Parathyroid adenoma (tissue), 2 donors: ENCODE data around the gene SNRNP48.

ENCODE experiments used
- H2AFZ ChIP-seq: fragments of 300-600 bp; sonication (generic); one replicate; pipeline ENCODE4 v1.7.0; 2017; ENCODE audit warnings: antibody characterized with exemption, mild to moderate bottlenecking
- H3K27ac ChIP-seq: fragments of 300-600 bp; sonication (generic); one replicate; pipeline ENCODE4 v1.7.0; 2017
- H3K27me3 ChIP-seq: fragments of 300-600 bp; sonication (generic); one replicate; pipeline ENCODE4 v1.7.0; 2017; ENCODE audit warnings: low read length; ENCODE audit not compliant: control insufficient read depth, insufficient read depth
- H3K36me3 ChIP-seq: fragments of 300-600 bp; sonication (generic); one replicate; pipeline ENCODE4 v1.7.0; 2017; ENCODE audit warnings: low read length; ENCODE audit not compliant: control insufficient read depth, insufficient read depth
- H3K4me1 ChIP-seq: fragments of 300-600 bp; sonication (generic); one replicate; pipeline ENCODE4 v1.7.0; 2017; ENCODE audit warnings: control low read depth
- H3K4me2 ChIP-seq: fragments of 300-600 bp; sonication (generic); one replicate; pipeline ENCODE4 v1.7.0; 2017; ENCODE audit warnings: low read length
- H3K4me3 ChIP-seq: fragments of 300-600 bp; sonication (generic); one replicate; pipeline ENCODE4 v1.7.0; 2017; ENCODE audit warnings: low read depth, low read length
- H3K79me2 ChIP-seq: fragments of 300-600 bp; sonication (generic); one replicate; pipeline ENCODE4 v1.7.0; 2017; ENCODE audit warnings: control low read depth
- H3K9ac ChIP-seq: fragments of 300-600 bp; sonication (generic); one replicate; pipeline ENCODE4 v1.7.0; 2017; ENCODE audit warnings: mild to moderate bottlenecking
- H3K9me3 ChIP-seq: fragments of 300-600 bp; sonication (generic); one replicate; pipeline ENCODE4 v1.7.0; 2017; ENCODE audit warnings: low read length; ENCODE audit not compliant: control insufficient read depth
- CTCF ChIP-seq: fragments of 300-600 bp; sonication (generic); IDR thresholded peaks from one replicate; pipeline ENCODE4 v1.7.0; 2017; ENCODE audit warnings: antibody characterized with exemption, mild to moderate bottlenecking
- donor health status: primary hyperparathyroidism.

Gene SNRNP48

DNA sequence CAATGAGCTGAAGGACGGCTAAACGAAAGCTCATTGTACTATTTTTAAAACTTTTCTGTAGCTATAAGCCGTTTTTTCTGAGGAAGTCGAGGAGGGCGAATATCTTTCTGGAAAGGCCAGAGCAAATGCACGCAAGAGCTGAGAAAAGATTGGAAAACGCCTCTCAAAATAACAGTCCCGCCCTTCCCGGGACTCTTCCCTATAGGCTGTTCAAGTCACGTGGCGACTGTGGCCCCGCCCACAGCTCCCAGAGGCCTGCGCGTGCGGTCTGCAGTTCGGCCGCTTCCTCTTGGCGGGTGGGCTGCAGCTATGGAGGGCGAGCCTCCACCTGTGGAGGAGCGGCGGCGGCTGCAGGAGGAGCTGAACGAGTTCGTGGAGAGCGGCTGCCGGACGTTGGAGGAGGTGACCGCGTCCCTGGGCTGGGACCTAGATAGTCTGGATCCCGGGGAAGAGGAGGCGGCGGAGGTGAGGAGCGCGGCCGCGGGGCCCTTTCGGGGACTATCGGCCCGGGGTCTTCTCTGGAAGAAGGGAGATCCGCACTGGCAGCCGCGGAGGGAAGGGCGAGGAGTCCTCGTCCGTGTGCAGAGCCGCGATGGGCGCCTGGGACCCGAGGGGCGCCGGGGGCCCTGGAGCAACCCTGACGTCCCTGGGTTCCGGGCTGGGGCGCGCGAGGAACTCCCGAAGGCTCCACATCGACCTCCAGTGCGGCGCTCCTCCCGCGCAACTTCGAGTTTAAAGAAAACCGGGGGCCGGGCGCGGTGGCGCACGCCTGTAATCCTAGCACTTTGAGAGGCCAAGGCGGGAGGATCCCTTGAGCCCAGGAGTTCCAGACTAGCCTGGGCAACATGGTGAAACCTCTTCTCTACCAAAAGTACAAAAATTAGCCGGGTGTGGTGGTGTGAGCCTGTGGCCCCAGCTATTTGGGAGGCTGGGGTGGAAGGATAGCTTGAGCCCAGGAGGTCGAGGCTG, at the start of gene SNRNP48:
Gene SNRNP48 (plus strand): TSS at position 250 of the 969 bp plus-strand sequence. CDS start 60 bp downstream, at position 310.
- H3K4me1 ChIP-seq, result peaks cover 3% of the 10 kb centered on the region
- peaks cover 5% of the 10 kb centered on the region for H3K79me2 ChIP-seq
- H3K9ac ChIP-seq, result peak within 1 kb of the TSS; percentile 44
- peak within 1 kb of the TSS; percentile 21 for H3K27ac ChIP-seq
- TF ChIP-seq CTCF, result no peak
- peak within 1 kb of the TSS; percentile 93 for H2AFZ ChIP-seq
- H3K9me3 ChIP-seq, result no peaks in the 10 kb centered on the region
- H3K4me3 ChIP-seq, result peak within 1 kb of the TSS; percentile 90
- peak within 1 kb of the TSS; percentile 78 for H3K4me2 ChIP-seq
- H3K36me3 ChIP-seq, result no peaks in the 10 kb centered on the region
- H3K27me3 ChIP-seq, result no peaks in the 10 kb centered on the region

- Histone ChIP-seq H3K9me3 (no peaks in the 10 kb centered on the region), H3K27me3 (no peaks in the 10 kb centered on the region), H3K4me3 (no peak overlapping the region), H3K36me3 (no peaks in the 10 kb centered on the region), H3K4me1 (peaks cover 7% of the 10 kb centered on the region), H3K79me2 (peaks cover 12% of the 10 kb centered on the region), H3K4me2 (no peak overlapping the region), H3K9ac (no peak overlapping the region), H3K27ac (peak overlapping the region; percentile 93), H2AFZ (no peak overlapping the region)
- TF ChIP-seq CTCF, result no peak
Observed at GRCh38 chr6:7540595-7540994, 49.4 kb upstream of the SNRNP48 start.

- peaks cover 11% of the 10 kb centered on the region for H3K4me1 ChIP-seq
- no peaks in the 10 kb centered on the region for H3K9me3 ChIP-seq
- peak within 1 kb of the TSS; percentile 80 for H3K4me3 ChIP-seq
- H3K27ac ChIP-seq, result peak within 1 kb of the TSS; percentile 93
- no peaks in the 10 kb centered on the region for H3K27me3 ChIP-seq
- H3K9ac ChIP-seq, result peak within 1 kb of the TSS; percentile 90
- H3K36me3 ChIP-seq, result no peaks in the 10 kb centered on the region
- H2AFZ ChIP-seq, result peak within 1 kb of the TSS; percentile 91
- H3K79me2 ChIP-seq, result peaks cover 19% of the 10 kb centered on the region
- TF ChIP-seq CTCF, result no peak
- peak within 1 kb of the TSS; percentile 78 for H3K4me2 ChIP-seq
Observed at GRCh38 chr6:7541175-7542064, 48.6 kb upstream of the SNRNP48 start, which contains the start of gene DSP. DSP (plus strand) TSS chr6:7541671; CDS start chr6:7541916, 245 bp downstream.

DNA sequence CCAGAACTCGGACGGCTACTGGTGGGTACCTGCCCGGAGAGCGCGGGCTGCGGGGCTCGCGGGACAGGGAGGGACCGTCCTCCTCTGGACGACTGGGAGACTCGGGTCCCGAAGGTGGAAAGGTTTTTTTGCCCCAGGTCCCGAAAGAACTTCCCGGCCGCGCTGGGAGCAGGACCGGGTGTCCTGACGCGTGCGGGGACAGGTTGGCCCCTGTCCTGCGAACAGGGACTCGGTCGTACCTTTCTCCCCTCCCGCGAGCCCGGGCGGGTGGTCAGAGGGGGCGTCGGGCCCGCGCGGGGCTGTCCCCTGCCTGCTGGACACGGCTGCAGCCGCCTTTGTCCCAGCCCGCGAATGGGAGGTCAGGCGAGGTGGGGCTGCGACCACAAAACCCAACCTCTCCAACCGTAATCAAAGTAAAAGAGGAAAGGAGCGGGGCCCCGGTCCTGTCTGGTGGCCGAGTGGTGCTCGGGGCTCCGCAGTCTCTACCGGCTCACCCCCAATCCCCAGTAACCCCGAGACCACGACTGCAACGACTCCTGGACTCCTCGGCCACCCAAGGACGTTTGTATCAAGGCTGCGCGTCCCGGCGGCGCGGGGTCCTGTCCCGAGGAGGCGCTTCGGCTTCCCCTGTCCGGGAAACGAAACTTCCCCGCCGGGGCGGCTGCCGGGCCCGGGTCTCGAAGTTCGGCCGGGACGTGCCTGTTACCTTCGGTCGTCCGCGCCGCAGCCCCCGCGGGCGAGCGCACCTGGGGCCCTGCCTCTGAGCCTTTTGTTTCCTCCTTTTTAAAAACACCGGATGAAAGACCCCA, 47.7 kb upstream of the SNRNP48 start:
- H3K36me3 ChIP-seq, result no peaks in the 10 kb centered on the region
- H3K4me1 ChIP-seq, result peaks cover 11% of the 10 kb centered on the region
- no peaks in the 10 kb centered on the region for H3K27me3 ChIP-seq
- peak overlapping the region; percentile 78 for H3K4me2 ChIP-seq
- H3K4me3 ChIP-seq, result peak overlapping the region; percentile 80
- peak overlapping the region; percentile 90 for H3K9ac ChIP-seq
- TF ChIP-seq CTCF, result no peak
- peak overlapping the region; percentile 93 for H3K27ac ChIP-seq
- peaks cover 26% of the 10 kb centered on the region for H3K79me2 ChIP-seq
- peak overlapping the region; percentile 91 for H2AFZ ChIP-seq
- H3K9me3 ChIP-seq, result no peaks in the 10 kb centered on the region
